Neural crest cell (in vitro differentiated cells): ENCODE data around the gene MAP4K3. TPM values are rescaled to one million over a fixed set of nuclear protein-coding genes. Genes with fewer than 3 reads are reported as not detected.

Experiments used
- DNase-seq: peaks from one replicate; pipeline ENCODE4 v3.0.0; 2021; ENCODE audit warnings: low read depth, mixed read lengths, low spot score
- H3K27ac Mint-ChIP-seq: one replicate; pipeline ENCODE4 v1.8.0; 2021; ENCODE audit warnings: mild to moderate bottlenecking, mixed read lengths; ENCODE audit not compliant: unreplicated experiment
- H3K27me3 Mint-ChIP-seq: 2 replicates; pipeline ENCODE4 v1.8.0; 2021; ENCODE audit warnings: low read depth, mild to moderate bottlenecking, mixed read lengths
- H3K36me3 Mint-ChIP-seq: 2 replicates; pipeline ENCODE4 v1.8.0; 2021; ENCODE audit warnings: low read depth, mild to moderate bottlenecking, mixed read lengths
- H3K4me1 Mint-ChIP-seq: 2 replicates; pipeline ENCODE4 v1.8.0; 2021; ENCODE audit warnings: mixed read lengths
- H3K4me3 Mint-ChIP-seq: one replicate; pipeline ENCODE4 v1.8.0; 2021; ENCODE audit warnings: mild to moderate bottlenecking, mixed read lengths
- H3K9me3 Mint-ChIP-seq: 2 replicates; pipeline ENCODE4 v1.8.0; 2021; ENCODE audit warnings: mixed read lengths
- total RNA-seq: library from RNA; stranded (reverse); gene quantifications from 2 replicates; pipeline ENCODE4 v1.2.1, GENCODE V29; 2021
- TF ChIP-seq, protein P1 (sequence below): fragments of 200-600 bp; sonication (generic); conservative IDR thresholded peaks from 2 replicates; pipeline ENCODE4 v1.5.0; 2021; ENCODE audit warnings: antibody characterized with exemption, mild to moderate bottlenecking

MAP4K3 gene
- total RNA-seq, 1 donor from 2014 or later, result 37.1 TPM

DNA sequence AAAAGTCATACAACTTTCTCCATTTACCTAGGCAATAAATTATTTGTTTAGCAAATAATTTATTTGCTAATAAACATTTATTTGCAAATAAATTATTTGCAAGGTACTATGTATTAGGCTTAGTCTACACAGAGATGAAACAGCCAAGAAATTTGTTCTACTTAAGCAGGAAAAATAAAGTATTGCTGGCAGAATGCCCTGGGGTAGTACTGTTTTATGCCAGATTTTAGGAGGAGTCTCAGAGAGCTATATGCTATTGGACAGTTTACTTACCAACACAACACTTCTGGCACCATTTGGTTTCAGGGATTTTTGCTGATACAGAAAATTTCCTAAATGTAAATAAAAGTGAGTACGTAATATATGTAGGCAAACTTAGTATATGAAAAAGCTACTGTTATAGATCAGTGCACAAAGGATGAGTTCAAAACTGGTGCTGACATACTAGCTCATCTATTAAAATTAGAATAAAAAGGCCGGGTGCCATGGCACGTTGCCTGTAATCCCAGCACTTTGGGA is 170.1 kb downstream of the MAP4K3 start:
- TF ChIP-seq, protein P1, sequence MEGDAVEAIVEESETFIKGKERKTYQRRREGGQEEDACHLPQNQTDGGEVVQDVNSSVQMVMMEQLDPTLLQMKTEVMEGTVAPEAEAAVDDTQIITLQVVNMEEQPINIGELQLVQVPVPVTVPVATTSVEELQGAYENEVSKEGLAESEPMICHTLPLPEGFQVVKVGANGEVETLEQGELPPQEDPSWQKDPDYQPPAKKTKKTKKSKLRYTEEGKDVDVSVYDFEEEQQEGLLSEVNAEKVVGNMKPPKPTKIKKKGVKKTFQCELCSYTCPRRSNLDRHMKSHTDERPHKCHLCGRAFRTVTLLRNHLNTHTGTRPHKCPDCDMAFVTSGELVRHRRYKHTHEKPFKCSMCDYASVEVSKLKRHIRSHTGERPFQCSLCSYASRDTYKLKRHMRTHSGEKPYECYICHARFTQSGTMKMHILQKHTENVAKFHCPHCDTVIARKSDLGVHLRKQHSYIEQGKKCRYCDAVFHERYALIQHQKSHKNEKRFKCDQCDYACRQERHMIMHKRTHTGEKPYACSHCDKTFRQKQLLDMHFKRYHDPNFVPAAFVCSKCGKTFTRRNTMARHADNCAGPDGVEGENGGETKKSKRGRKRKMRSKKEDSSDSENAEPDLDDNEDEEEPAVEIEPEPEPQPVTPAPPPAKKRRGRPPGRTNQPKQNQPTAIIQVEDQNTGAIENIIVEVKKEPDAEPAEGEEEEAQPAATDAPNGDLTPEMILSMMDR, result no peak
- no peaks in the 10 kb centered on the region for H3K9me3 Mint-ChIP-seq
- no peak overlapping the region for H3K27ac Mint-ChIP-seq
- H3K4me3 Mint-ChIP-seq, result no peak overlapping the region
- DNase-seq, result no peak
- H3K36me3 Mint-ChIP-seq, result peaks cover 11% of the 10 kb centered on the region
- H3K4me1 Mint-ChIP-seq, result no peaks in the 10 kb centered on the region
- no peaks in the 10 kb centered on the region for H3K27me3 Mint-ChIP-seq

DNA sequence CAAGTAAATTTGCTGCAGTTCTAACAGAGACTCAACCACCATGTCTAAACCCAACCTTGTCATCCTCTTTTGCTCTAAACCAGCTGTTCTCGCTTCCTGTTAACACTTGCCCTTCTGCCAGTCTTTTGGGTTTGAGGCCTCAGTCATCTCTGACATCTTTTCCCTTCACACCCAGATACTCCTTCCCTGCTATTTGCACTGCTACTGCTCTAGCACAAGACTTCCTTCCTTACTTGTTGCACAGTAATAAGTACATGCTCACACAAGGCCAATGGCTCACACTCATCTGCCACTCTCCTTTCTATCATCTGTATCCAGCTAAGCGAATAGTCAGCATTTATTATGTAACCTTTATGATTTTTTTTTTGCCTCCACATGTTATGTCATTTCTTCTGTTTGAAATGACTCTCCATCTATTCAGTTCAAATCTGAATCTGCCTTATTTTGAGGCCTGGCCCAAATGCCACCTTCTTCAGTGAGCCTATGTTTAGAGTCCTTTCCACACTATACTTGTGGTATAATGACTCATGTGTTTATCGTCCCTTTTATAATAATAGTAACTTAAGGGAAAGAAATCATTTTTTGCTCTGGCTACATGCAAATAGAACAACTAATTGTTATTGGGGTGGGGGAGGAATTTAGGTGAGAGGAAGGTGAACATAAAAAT is 170.8 kb downstream of the MAP4K3 start:
- H3K4me1 Mint-ChIP-seq, result no peaks in the 10 kb centered on the region
- TF ChIP-seq, protein P1, result no peak
- H3K36me3 Mint-ChIP-seq, result peaks cover 11% of the 10 kb centered on the region
- H3K27me3 Mint-ChIP-seq, result no peaks in the 10 kb centered on the region
- no peak for DNase-seq
- H3K9me3 Mint-ChIP-seq, result no peaks in the 10 kb centered on the region
- H3K27ac Mint-ChIP-seq, result no peak overlapping the region
- H3K4me3 Mint-ChIP-seq, result no peak overlapping the region

DNA sequence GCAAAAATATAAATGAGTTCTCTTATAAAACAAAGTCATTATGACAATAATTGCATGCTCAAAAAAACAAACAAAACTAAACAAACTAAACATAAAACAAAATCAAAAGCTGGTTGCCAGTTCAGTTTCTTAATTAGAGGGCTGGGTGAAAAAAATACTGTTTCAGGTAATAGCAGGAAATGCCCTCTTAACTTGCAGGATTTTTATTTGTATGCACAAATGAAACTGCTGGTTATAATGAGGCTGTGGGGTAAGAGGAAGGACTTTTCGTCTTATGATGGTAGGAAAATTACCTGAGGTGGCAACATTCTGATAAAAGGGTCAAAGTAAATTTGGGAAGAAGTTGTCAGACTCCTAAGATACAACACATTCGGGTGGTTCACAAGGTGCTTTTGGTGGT is 171.8 kb downstream of the MAP4K3 start:
- H3K27me3 Mint-ChIP-seq, result no peaks in the 10 kb centered on the region
- no peak overlapping the region for H3K4me3 Mint-ChIP-seq

DNA sequence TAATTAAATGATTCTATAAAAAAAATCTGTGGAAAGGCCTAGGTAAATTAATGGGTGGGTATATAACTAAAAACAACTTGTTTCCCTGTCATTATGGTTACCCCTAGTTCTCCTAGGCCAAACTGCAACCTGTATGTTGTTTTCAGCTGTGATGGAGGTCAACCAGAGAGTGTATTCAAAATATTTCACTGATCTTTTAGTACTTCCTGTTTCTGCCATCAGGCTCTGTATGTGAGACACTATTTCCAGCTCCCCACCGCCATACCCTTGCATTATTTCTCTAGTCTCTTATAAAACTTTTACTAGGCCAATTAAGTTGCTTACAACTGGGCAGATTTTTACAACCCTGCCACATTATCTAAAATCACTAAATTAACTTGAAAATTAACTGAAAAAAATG is 172.4 kb downstream of the MAP4K3 start:
- Mint-ChIP-seq H3K9me3 (no peaks in the 10 kb centered on the region), H3K36me3 (peaks cover 13% of the 10 kb centered on the region), H3K4me1 (no peaks in the 10 kb centered on the region), H3K27ac (no peak overlapping the region), H3K27me3 (no peaks in the 10 kb centered on the region), H3K4me3 (no peak overlapping the region)
- TF ChIP-seq, protein P1, result no peak
- DNase-seq, result no peak

More for the DNA sequence above, 171.8 kb downstream of the MAP4K3 start:
- no peak overlapping the region for H3K27ac Mint-ChIP-seq
- no peaks in the 10 kb centered on the region for H3K4me1 Mint-ChIP-seq
- peaks cover 13% of the 10 kb centered on the region for H3K36me3 Mint-ChIP-seq
- TF ChIP-seq, protein P1, result no peak
- H3K9me3 Mint-ChIP-seq, result no peaks in the 10 kb centered on the region
- no peak for DNase-seq

DNA sequence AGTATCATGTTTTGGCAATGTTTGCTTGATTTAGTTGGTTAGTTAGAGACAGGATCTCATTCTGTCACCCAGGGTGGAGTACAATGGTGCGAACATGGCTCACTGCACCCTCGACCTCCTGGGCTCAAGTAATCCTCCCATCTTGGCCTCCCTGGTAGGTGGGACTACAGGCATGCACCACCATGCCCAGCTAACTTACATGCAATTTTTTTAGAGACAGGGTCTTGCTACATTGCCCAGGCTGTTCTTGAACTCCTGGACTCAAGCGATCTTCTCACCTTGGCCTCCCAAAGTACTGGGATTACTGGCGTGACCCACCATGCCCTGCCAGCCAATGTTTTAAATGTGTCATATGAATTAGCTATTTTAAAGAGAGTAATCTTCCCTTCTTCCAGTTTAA is 177.0 kb downstream of the MAP4K3 start:
- no peak for DNase-seq
- no peaks in the 10 kb centered on the region for H3K27me3 Mint-ChIP-seq
- H3K4me3 Mint-ChIP-seq, result no peak overlapping the region
- no peaks in the 10 kb centered on the region for H3K9me3 Mint-ChIP-seq
- H3K36me3 Mint-ChIP-seq, result peaks cover 24% of the 10 kb centered on the region
- no peak overlapping the region for H3K27ac Mint-ChIP-seq
- no peaks in the 10 kb centered on the region for H3K4me1 Mint-ChIP-seq
- TF ChIP-seq, protein P1, result no peak
